ENCODE data around the gene PNLIP.

Gene PNLIP

DNA sequence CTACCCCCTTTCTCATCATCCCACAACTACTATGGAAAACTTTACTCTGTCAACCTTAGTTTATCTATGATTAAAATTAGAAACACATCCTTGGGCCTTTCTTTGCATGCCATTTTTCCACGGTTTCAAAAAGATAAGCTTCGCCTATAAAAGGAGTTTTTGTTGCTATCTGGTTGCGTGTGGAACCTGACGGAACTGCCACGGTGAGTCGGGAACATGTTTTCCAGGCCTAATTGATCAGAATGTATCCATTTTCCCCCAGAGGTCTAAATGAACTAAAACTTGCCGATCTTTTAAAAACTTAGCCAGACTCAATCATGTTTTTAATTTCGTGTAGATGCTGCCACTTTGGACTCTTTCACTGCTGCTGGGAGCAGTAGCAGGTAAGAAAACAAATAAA, at the start of gene PNLIP:
Gene PNLIP, plus strand, starts transcription at position 176 of the 400 bp plus-strand sequence. Its CDS starts 162 bp downstream, at position 338.
- no peak for DNase-seq (ENCODE audit: low read depth in 2 of 2)

DNA sequence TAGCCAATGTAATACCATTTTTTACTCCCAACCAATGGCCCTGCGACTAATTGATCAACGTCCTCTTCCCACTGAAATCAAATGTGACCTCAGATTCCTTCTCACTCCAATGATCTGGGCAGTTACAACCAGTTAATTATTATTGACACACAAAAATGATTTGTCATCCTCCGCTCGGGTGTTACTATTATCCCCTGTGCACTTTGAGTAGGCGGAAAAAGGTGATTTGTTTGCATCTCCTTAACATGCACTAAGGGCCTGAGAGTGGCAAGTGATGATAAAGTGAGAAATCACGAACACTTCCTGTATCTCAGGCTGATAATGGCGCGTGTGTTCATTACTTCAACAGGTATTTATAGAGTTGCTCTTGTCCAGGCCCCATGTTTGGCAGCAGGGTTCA, 40.9 kb upstream of the PNLIP start:
- no peak for DNase-seq (ENCODE audit: low read depth in 2 of 2)

DNA sequence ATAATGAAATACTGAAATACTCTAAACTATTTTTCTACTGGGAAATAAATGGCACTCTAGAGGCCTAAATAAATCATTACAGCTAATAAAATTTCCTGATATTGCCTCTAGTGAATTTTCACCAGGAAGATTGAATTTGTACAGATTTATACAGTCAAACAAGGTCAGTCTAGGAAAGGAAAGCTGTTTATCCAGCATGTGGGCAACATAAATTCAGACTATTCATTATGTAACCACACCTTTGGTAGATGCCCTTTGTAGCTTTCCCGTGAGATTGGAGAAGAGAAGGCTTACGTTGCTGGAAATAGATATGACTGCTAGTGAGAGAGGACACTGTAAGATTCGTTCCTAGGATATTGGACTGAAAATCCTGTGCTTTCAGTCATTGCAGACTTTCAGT, 35.2 kb upstream of the PNLIP start:
- no peak for DNase-seq (ENCODE audit: low read depth in 2 of 2)

- no peak for DNase-seq (ENCODE audit: low read depth in 2 of 2)
Measured at GRCh38 chr10:116511365-116511764, 34.4 kb upstream of the PNLIP start.

GRCh38 chr10:116521424-116522290, 24.1 kb upstream of the PNLIP start:
- DNase-seq (ENCODE audit: low read depth in 2 of 2) = no peak

DNA sequence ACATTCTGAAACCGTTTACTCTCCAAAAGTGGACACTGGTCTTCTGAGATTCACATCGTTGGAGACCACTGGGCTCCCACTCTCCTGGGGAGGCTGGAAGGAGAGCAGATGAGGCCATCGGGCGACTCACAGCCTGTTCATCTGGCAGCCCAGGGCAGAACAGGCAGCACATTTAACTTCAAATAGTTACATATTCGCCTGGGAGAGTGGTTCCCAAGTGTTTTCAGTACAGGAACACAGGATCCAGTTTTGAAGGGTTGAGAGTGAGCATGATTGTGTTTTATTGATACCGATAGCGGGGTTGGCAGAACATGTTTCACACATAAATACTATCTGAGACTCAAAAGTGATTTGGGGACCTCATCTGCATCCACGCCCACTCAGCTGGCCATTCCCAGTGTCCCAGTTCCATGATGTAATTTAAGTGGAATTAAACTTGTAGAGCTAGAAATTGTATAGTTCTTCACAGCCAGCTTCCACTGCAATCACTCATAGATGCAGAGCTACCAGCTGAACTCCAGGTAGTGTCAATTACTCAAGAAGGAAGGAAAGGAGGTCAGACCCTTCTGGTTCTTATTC, 22.8 kb upstream of the PNLIP start:
- no peak for DNase-seq (ENCODE audit: low read depth in 2 of 2)

GRCh38 chr10:116524736-116525135, 21.0 kb upstream of the PNLIP start:
- no peak for DNase-seq (ENCODE audit: low read depth in 2 of 2)

DNA sequence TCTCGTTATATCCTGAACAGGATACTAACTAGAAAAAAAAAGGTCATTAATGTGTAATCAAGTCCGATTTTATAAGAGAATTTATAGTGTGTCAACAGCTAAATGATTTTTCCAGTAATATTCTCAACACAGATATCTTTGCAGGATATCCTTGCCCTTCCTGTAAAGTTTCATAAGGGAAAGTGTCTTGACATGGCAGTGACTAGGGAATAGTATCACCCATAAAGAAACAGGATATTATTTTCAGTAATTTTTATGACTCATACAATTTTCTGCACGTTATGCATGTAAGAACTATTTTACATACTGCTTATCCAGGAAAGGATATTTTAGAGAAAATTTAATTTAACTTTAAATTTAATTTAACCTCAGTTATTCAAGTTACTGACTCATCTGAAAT, 19.5 kb upstream of the PNLIP start:
- DNase-seq (ENCODE audit: low read depth in 2 of 2) = no peak

GRCh38 chr10:116536810-116537209, 8.9 kb upstream of the PNLIP start:
- no peak for DNase-seq (ENCODE audit: low read depth in 2 of 2)

- DNase-seq (ENCODE audit: low read depth in 2 of 2) = no peak
Measured at GRCh38 chr10:116538456-116538855, 7.3 kb upstream of the PNLIP start.

- DNase-seq (ENCODE audit: low read depth in 2 of 2) = no peak
Measured at GRCh38 chr10:116538992-116539391, 6.7 kb upstream of the PNLIP start.

GRCh38 chr10:116540814-116541213, 4.9 kb upstream of the PNLIP start:
- no peak for DNase-seq (ENCODE audit: low read depth in 2 of 2)

DNA sequence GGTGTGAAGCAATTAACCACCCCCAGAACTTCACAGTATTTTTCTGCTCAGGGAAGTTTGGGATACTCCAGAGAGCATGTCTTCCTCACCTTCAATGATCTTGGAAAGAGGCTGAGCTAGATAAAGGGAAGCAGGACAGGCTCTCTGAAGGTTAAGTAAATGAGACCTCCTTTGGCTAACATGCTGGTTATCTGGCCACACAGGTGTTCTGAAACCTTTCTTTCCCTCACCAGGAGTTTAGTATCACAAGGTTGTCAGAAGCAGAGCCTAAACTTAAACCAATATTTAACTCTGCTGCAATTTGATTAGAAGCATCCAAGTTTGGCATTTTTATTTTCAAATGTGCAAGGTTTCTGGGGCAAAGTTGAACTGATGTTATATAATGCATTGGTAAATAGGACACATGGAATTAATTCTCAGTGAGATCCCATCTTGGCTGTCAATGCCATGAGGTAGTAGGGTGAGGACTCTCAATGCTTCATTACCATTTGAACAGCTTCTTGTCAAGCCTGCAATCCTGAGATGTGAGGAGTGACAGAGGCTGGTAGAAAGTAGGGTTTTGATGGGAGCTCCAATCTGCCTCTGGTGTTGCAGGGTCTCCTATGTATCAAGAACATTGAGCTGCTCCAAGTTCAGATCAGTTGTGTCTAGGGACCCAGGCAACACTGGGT, 3.6 kb upstream of the PNLIP start:
- DNase-seq (ENCODE audit: low read depth in 2 of 2) = no peak

DNA sequence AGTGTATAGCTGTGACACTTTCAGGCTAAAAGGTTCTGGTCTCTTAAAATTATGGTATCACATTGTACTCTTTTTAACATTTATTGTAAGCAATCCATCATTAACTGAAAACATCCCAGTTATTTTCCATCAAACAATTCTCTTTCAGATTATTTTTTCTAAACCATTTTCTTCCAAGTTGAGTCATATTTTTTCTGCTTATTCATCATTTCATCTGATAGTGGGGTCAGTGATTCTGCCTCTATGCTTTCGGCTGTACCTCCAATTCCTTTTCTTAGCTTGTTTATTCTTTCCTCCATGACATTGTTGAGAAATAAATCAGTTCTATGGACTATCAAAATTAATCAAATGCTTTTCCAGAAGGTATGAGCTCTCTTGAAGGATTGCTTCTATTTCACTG, 609 bp upstream of the PNLIP start:
- DNase-seq (ENCODE audit: low read depth in 2 of 2) = no peak

- no peak for DNase-seq (ENCODE audit: low read depth in 2 of 2)
Measured at GRCh38 chr10:116548301-116548700, 2.6 kb downstream of the PNLIP start.

- DNase-seq (ENCODE audit: low read depth in 2 of 2) = no peak
Measured at GRCh38 chr10:116553378-116553980, 7.7 kb downstream of the PNLIP start.

GRCh38 chr10:116554628-116555027, 8.9 kb downstream of the PNLIP start:
- no peak for DNase-seq (ENCODE audit: low read depth in 2 of 2)

DNA sequence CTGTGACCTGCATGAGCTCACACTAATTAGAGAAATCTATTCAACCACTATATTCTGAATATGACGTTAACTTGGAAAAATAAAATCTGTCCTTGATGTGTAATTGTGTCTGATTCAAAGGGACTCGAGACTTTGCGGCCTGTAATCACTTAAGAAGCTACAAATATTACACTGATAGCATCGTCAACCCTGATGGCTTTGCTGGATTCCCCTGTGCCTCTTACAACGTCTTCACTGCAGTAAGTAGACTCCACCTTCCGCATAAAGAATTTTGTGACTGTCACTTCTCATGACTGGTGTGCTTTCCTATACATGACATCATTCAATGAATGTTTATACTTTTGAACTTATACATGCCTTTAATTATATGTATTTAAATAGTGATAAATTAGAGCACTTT, 10.1 kb downstream of the PNLIP start:
- no peak for DNase-seq (ENCODE audit: low read depth in 2 of 2)

DNA sequence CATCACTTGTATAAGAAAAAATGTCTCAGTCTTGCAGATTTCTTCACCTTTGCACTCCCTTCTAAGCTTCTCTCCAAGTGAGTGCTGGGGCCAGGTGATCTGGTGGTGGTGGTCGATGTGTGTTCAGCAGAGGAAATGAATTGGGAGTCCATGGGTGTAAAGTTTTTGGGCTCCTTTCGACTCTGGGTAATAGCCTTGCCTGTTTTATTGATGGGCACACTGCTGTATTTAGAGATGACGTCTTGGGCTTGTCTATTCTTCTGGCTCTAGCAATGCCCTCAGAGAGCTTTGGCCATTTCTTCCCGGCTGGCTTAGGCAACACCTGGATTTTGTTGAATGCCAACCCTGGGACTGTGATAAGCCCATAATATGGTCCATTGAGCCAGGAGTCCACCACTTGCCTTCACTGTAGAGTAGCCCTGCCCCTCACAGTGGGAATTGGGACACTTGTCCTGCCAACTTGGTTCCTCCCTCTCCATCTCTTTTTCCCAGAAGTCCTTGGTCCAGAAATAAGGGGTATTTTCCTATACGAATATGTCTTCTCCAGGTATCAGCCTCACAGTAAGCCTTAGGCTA, 11.7 kb downstream of the PNLIP start:
- no peak for DNase-seq (ENCODE audit: low read depth in 2 of 2)

DNA sequence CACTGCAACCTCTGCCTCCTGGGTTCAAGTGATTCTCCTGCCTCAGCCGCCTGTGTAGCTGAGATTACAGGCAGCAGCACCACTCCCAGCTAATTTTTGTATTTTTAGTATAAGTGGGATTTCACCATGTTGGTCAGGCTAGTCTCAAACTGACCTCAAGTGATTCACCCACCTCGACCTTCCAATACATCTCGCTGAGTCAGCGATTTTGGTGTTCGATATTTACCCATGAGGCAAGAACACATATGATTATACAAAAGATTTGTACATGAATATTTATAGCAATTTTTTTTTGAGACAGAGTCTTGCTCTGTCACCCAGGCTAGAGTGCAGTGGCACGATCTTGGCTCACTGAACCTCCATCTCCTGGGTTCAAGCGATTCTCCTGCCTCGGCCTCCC, 19.8 kb downstream of the PNLIP start:
- no peak for DNase-seq (ENCODE audit: low read depth in 2 of 2)

GRCh38 chr10:116566932-116567331, 21.2 kb downstream of the PNLIP start:
- no peak for DNase-seq (ENCODE audit: low read depth in 2 of 2)

- DNase-seq (ENCODE audit: low read depth in 2 of 2) = no peak
Measured at GRCh38 chr10:116567335-116567734, 21.6 kb downstream of the PNLIP start.
